WTC11 (cell line): Measurements from ENCODE around the gene LCN15. TPM values are rescaled to one million over a fixed set of nuclear protein-coding genes. Genes with fewer than 3 reads are reported as not detected.
A peak's percentile ranks its signal among the peaks of the same experiment; 100 is the strongest.

Source experiments
- ATAC-seq: fragments of 200-7000 bp; cut with Tn5 transposase; 2 replicates; pipeline ENCODE4 v1.10.0; 2021; ENCODE audit warnings: mild to moderate bottlenecking, moderate library complexity
- CTCF ChIA-PET: fragments of 300-600 bp; sonication (Branson Sonifier 250); formaldehyde crosslinking; loops from one replicate; lab custom pipeline; 2021; ENCODE audit warnings: antibody characterized with exemption; lab: Charles Lee
- POLR2A ChIA-PET: fragments of 350-600 bp; sonication (Branson Sonifier 250); formaldehyde crosslinking; loops from one replicate; lab custom pipeline; 2021; ENCODE audit warnings: antibody characterized with exemption; lab: Charles Lee
- DNase-seq: peaks from one replicate; pipeline ENCODE4 v3.0.0; 2021; ENCODE audit warnings: low spot score
- H3K27ac Mint-ChIP-seq: 2 replicates; pipeline ENCODE4 v1.8.0; 2021; ENCODE audit warnings: mixed read lengths
- H3K27me3 Mint-ChIP-seq: 2 replicates; pipeline ENCODE4 v1.8.0; 2021; ENCODE audit warnings: low read depth, mild to moderate bottlenecking, moderate library complexity, mixed read lengths
- H3K36me3 Mint-ChIP-seq: 2 replicates; pipeline ENCODE4 v1.8.0; 2021; ENCODE audit warnings: mixed read lengths
- H3K4me1 Mint-ChIP-seq: 2 replicates; pipeline ENCODE4 v1.8.0; 2022; ENCODE audit warnings: mixed read lengths
- H3K4me3 Mint-ChIP-seq: 2 replicates; pipeline ENCODE4 v1.8.0; 2021; ENCODE audit warnings: mild to moderate bottlenecking, moderate library complexity, mixed read lengths
- H3K9me3 Mint-ChIP-seq: 2 replicates; pipeline ENCODE4 v1.8.0; 2021; ENCODE audit warnings: mixed read lengths
- AR ChIP-seq: fragments of 250-450 bp; sonication (Bioruptor Pico); IDR thresholded peaks from 2 replicates; pipeline ENCODE4 v1.9.0; 2021; ENCODE audit warnings: mild to moderate bottlenecking
- CREM ChIP-seq: sonication (generic); formaldehyde crosslinking; IDR thresholded peaks from 2 replicates; pipeline ENCODE4 v1.8.1; 2022; ENCODE audit warnings: mild to moderate bottlenecking, missing genetic modification reagents, moderate library complexity
- E2F4 ChIP-seq: sonication (generic); formaldehyde crosslinking; IDR thresholded peaks from 2 replicates; pipeline ENCODE4 v1.8.1; 2022; ENCODE audit warnings: low read depth, mild to moderate bottlenecking, moderate library complexity, missing genetic modification reagents, borderline replicate concordance
- ELF4 ChIP-seq: sonication (generic); formaldehyde crosslinking; IDR thresholded peaks from 2 replicates; pipeline ENCODE4 v1.8.1; 2022; ENCODE audit warnings: low read depth, mild to moderate bottlenecking, moderate library complexity, missing genetic modification reagents
- ETV6 ChIP-seq: sonication (generic); formaldehyde crosslinking; IDR thresholded peaks from 2 replicates; pipeline ENCODE4 v1.8.1; 2022; ENCODE audit warnings: mild to moderate bottlenecking, missing genetic modification reagents
- FOXP1 ChIP-seq: sonication (generic); formaldehyde crosslinking; IDR thresholded peaks from 2 replicates; pipeline ENCODE4 v1.8.0; 2022; ENCODE audit warnings: missing genetic modification reagents, mild to moderate bottlenecking, moderate library complexity, borderline replicate concordance
- HMGA2 ChIP-seq: fragments of 250-450 bp; sonication (Bioruptor Pico); IDR thresholded peaks from 2 replicates; pipeline ENCODE4 v1.4.0; 2021; ENCODE audit warnings: mild to moderate bottlenecking, moderate library complexity
- MAX ChIP-seq: sonication (generic); formaldehyde crosslinking; IDR thresholded peaks from 2 replicates; pipeline ENCODE4 v1.8.0; 2022; ENCODE audit warnings: mild to moderate bottlenecking, missing genetic modification reagents
- MYBL2 ChIP-seq: sonication (generic); formaldehyde crosslinking; IDR thresholded peaks from 2 replicates; pipeline ENCODE4 v1.8.1; 2023; ENCODE audit warnings: mild to moderate bottlenecking, moderate library complexity, missing genetic modification reagents
- NFATC4 ChIP-seq: fragments of 250-450 bp; sonication (Bioruptor Pico); IDR thresholded peaks from 2 replicates; pipeline ENCODE4 v1.9.0; 2021; ENCODE audit warnings: mild to moderate bottlenecking
- NFE2L1 ChIP-seq: sonication (generic); formaldehyde crosslinking; IDR thresholded peaks from 2 replicates; pipeline ENCODE4 v1.8.1; 2023; ENCODE audit warnings: missing genetic modification reagents
- ZNF232 ChIP-seq: sonication (generic); formaldehyde crosslinking; IDR thresholded peaks from 2 replicates; pipeline ENCODE4 v1.8.0; 2022; ENCODE audit warnings: mild to moderate bottlenecking, missing genetic modification reagents
- ZNF671 ChIP-seq: fragments of 250-450 bp; sonication (Bioruptor Pico); IDR thresholded peaks from 2 replicates; pipeline ENCODE4 v1.8.0; 2021; ENCODE audit warnings: mild to moderate bottlenecking
- ZSCAN18 ChIP-seq: fragments of 250-450 bp; sonication (Bioruptor Pico); IDR thresholded peaks from 2 replicates; pipeline ENCODE4 v2.1.2; 2022; ENCODE audit warnings: mild to moderate bottlenecking, moderate library complexity
- total RNA-seq: library from RNA; stranded (reverse); gene quantifications from 3 replicates; pipeline ENCODE4 v1.2.3, GENCODE V29; 2021
- TF ChIP-seq, protein P1 (sequence below): sonication (generic); formaldehyde crosslinking; IDR thresholded peaks from 2 replicates; pipeline ENCODE4 v1.8.0; 2023; ENCODE audit warnings: missing genetic modification reagents, mild to moderate bottlenecking, borderline replicate concordance
- TF ChIP-seq, protein P2 (sequence below): sonication (generic); formaldehyde crosslinking; IDR thresholded peaks from 2 replicates; pipeline ENCODE4 v1.8.0; 2023; ENCODE audit warnings: mild to moderate bottlenecking, missing genetic modification reagents

LCN15 gene
- total RNA-seq, 1 experiment from 2014 or later, result 0.52 TPM

DNA sequence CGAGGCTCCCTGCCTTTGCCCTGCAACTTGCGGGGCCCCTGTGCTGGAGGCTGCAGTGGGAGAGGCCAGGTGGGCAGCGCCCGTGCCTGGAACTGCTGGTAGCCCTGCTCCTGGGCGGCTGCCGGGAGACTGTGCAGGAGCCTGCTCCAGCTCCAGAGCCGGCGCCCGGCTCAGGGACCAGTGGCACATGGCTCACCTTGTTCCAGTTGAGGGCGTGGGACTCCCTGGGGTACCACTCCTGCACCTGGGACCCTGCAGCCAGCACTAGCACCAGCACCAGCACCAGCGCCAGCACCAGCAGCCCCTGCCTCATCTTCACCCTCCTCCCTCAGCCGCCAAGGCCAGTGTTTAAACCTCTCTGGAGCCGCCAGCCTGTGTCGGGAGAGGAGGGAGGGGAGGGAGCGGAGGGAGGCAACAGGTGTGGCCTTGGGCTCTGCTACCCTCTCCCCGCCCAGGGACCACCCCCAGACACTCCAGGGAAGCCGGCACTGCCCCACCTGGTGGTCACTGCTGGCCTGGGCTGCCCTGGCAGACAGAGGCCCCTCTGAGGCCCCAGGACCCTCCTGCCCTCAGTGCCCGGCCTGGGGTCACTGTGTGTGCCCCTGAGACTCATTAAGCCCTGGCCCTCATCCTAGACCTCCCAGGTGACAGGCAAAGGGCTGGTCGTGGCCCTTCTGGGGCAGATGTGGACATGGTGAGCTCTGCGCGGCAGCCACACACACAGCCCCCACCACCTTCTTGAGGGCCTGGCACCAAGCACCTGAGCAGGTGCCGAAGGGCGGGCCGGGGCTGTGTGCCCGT lies 21.5 kb downstream of the LCN15 start, which contains the start of gene LCN10 (continued):
- TF ChIP-seq, protein P1, sequence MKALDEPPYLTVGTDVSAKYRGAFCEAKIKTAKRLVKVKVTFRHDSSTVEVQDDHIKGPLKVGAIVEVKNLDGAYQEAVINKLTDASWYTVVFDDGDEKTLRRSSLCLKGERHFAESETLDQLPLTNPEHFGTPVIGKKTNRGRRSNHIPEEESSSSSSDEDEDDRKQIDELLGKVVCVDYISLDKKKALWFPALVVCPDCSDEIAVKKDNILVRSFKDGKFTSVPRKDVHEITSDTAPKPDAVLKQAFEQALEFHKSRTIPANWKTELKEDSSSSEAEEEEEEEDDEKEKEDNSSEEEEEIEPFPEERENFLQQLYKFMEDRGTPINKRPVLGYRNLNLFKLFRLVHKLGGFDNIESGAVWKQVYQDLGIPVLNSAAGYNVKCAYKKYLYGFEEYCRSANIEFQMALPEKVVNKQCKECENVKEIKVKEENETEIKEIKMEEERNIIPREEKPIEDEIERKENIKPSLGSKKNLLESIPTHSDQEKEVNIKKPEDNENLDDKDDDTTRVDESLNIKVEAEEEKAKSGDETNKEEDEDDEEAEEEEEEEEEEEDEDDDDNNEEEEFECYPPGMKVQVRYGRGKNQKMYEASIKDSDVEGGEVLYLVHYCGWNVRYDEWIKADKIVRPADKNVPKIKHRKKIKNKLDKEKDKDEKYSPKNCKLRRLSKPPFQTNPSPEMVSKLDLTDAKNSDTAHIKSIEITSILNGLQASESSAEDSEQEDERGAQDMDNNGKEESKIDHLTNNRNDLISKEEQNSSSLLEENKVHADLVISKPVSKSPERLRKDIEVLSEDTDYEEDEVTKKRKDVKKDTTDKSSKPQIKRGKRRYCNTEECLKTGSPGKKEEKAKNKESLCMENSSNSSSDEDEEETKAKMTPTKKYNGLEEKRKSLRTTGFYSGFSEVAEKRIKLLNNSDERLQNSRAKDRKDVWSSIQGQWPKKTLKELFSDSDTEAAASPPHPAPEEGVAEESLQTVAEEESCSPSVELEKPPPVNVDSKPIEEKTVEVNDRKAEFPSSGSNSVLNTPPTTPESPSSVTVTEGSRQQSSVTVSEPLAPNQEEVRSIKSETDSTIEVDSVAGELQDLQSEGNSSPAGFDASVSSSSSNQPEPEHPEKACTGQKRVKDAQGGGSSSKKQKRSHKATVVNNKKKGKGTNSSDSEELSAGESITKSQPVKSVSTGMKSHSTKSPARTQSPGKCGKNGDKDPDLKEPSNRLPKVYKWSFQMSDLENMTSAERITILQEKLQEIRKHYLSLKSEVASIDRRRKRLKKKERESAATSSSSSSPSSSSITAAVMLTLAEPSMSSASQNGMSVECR, result no peak
- TF ChIP-seq E2F4 (no peak), ELF4 (no peak), AR (no peak), ETV6 (CRISPR knock-in tag) (0 out of 2 replicates have a peak, but pooled peaks have one; percentile 26), ZNF232 (no peak), MAX (CRISPR knock-in tag) (peak; percentile 65; the same call in 1 of the 2 replicates), HMGA2 (CRISPR knock-in tag) (no peak), CREM (CRISPR knock-in tag) (no peak), NFE2L1 (CRISPR knock-in tag) (no peak), NFATC4 (no peak)
- TF ChIP-seq, protein P2, sequence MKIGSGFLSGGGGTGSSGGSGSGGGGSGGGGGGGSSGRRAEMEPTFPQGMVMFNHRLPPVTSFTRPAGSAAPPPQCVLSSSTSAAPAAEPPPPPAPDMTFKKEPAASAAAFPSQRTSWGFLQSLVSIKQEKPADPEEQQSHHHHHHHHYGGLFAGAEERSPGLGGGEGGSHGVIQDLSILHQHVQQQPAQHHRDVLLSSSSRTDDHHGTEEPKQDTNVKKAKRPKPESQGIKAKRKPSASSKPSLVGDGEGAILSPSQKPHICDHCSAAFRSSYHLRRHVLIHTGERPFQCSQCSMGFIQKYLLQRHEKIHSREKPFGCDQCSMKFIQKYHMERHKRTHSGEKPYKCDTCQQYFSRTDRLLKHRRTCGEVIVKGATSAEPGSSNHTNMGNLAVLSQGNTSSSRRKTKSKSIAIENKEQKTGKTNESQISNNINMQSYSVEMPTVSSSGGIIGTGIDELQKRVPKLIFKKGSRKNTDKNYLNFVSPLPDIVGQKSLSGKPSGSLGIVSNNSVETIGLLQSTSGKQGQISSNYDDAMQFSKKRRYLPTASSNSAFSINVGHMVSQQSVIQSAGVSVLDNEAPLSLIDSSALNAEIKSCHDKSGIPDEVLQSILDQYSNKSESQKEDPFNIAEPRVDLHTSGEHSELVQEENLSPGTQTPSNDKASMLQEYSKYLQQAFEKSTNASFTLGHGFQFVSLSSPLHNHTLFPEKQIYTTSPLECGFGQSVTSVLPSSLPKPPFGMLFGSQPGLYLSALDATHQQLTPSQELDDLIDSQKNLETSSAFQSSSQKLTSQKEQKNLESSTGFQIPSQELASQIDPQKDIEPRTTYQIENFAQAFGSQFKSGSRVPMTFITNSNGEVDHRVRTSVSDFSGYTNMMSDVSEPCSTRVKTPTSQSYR (CRISPR knock-in tag), result no peak

- ATAC-seq (no peak), DNase-seq (no peak)
- Mint-ChIP-seq H3K27me3 (no peaks in the 10 kb centered on the region), H3K4me3 (peak overlapping the region; percentile 37), H3K36me3 (no peaks in the 10 kb centered on the region), H3K4me1 (no peaks in the 10 kb centered on the region; the same call in none of the 2 replicates), H3K9me3 (peaks cover 3% of the 10 kb centered on the region; the same call in 1 of the 2 replicates), H3K27ac (no peak overlapping the region)
- ChIA-PET POLR2A (no interaction called here), CTCF (interaction anchor here (0.6 to 4.7 kb wide), 13 partner anchors 13 to 293 kb away, joined by 3 to 40 read pairs (median 4); partner anchors contain the start of genes LCN8 and TRAF2)
- no peak for TF ChIP-seq ELF4
- no peak for TF ChIP-seq FOXP1
- TF ChIP-seq MYBL2, result no peak
- no peak for TF ChIP-seq NFATC4
- no peak for TF ChIP-seq ZSCAN18 (CRISPR knock-in tag)
- no peak for TF ChIP-seq ZNF671 (CRISPR knock-in tag)
- TF ChIP-seq, protein P2 (CRISPR knock-in tag), result no peak
Observed at GRCh38 chr9:136741883-136742571, 22.3 kb downstream of the LCN15 start.
